K562 treated with DMSO at 1 percent for 48 hours (cell line): ENCODE data around the gene CYBRD1. TPM values are rescaled to one million over a fixed set of nuclear protein-coding genes. Genes with fewer than 3 reads are reported as not detected.

ENCODE experiments used
- total RNA-seq: library from RNA; unstranded; fragments of 300-600 nt; gene quantifications from 2 replicates; pipeline ENCODE4 v1.2.3, GENCODE V29; 2022; ENCODE audit warnings: low replicate concordance; ENCODE audit errors: extremely low read depth

CYBRD1 gene, protein sequence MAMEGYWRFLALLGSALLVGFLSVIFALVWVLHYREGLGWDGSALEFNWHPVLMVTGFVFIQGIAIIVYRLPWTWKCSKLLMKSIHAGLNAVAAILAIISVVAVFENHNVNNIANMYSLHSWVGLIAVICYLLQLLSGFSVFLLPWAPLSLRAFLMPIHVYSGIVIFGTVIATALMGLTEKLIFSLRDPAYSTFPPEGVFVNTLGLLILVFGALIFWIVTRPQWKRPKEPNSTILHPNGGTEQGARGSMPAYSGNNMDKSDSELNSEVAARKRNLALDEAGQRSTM
- not detected in 2 replicates for total RNA-seq

DNA sequence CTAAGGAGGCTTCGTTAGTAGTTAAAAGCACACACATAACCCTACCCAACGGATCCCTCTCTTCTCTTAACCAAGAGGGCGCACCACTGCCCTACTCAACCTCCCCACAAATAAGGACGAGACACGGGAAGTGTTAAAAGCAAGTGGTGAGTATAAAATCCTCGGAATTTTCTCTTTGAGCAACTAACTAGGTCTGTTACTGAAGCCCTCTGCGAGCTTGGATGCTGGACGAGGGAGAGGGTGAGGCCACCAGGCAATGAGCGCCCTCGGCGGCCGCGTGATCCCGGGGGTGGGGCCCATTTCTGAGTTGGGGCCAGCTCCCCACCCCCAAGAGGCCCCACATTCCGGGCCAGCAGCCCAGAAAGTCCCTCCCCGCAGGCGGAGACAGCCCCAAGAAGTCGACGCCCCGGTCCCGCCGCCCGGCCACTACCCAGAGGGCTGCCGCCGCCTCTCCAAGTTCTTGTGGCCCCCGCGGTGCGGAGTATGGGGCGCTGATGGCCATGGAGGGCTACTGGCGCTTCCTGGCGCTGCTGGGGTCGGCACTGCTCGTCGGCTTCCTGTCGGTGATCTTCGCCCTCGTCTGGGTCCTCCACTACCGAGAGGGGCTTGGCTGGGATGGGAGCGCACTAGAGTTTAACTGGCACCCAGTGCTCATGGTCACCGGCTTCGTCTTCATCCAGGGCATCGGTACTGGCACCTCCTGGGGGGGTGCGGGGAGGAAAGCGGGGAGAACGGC, at the start of gene CYBRD1:
CYBRD1 (plus strand) TSS at position 423 of the 736 bp plus-strand sequence; CDS start at position 495, 72 bp downstream.

Other genes starting within 250 kb of the CYBRD1 start
- gene METTL8, start 88.5 kb upstream of the CYBRD1 start, total RNA-seq, result not detected in 2 replicates
- not detected in 2 replicates for gene DCAF17, start 88.2 kb upstream of the CYBRD1 start, total RNA-seq
- gene DYNC1I2, start 165.0 kb downstream of the CYBRD1 start, total RNA-seq, result not detected in 2 replicates